Loucy (cell line): ENCODE measurements around the gene ACSS2.

Source experiments
- H2AFZ ChIP-seq: fragments of 200-600 bp; sonication (generic); 2 replicates; pipeline ENCODE4 v1.6.0; 2016; ENCODE audit warnings: antibody characterized with exemption, mild to moderate bottlenecking, low read length, moderate library complexity
- H3F3A ChIP-seq: fragments of 200-600 bp; 2 replicates; pipeline ENCODE4 v1.6.0; 2016; ENCODE audit warnings: antibody characterized with exemption, low read depth, mild to moderate bottlenecking
- H3K27me3 ChIP-seq: fragments of 200-600 bp; sonication (generic); 2 replicates; pipeline ENCODE4 v1.6.1; 2014; ENCODE audit warnings: low read length, mild to moderate bottlenecking; ENCODE audit not compliant: insufficient read depth, poor library complexity, severe bottlenecking
- H3K36me3 ChIP-seq: fragments of 200-600 bp; sonication (generic); 2 replicates; pipeline ENCODE4 v1.6.1; 2016; ENCODE audit warnings: low read length; ENCODE audit not compliant: insufficient read depth
- H3K4me1 ChIP-seq: fragments of 200-600 bp; sonication (generic); 2 replicates; pipeline ENCODE4 v1.5.1; 2014; ENCODE audit warnings: low read length, mild to moderate bottlenecking; ENCODE audit not compliant: insufficient read depth, poor library complexity, severe bottlenecking
- H3K4me2 ChIP-seq: fragments of 200-600 bp; sonication (generic); 2 replicates; pipeline ENCODE4 v1.6.0; 2014; ENCODE audit warnings: antibody characterized with exemption, low read length, low read depth, mild to moderate bottlenecking; ENCODE audit not compliant: poor library complexity, severe bottlenecking
- H3K4me3 ChIP-seq: fragments of 200-600 bp; sonication (generic); 2 replicates; pipeline ENCODE4 v1.5.1; 2014; ENCODE audit warnings: low read length, mild to moderate bottlenecking, mixed read lengths; ENCODE audit not compliant: poor library complexity, severe bottlenecking
- H3K79me2 ChIP-seq: fragments of 200-600 bp; sonication (generic); 2 replicates; pipeline ENCODE4 v1.6.1; 2014; ENCODE audit warnings: low read length; ENCODE audit not compliant: insufficient read depth
- H3K9ac ChIP-seq: fragments of 200-600 bp; sonication (generic); 2 replicates; pipeline ENCODE4 v1.6.0; 2014; ENCODE audit warnings: mild to moderate bottlenecking, low read depth, low read length, moderate library complexity; ENCODE audit not compliant: poor library complexity, severe bottlenecking
- H3K9me2 ChIP-seq: fragments of 200-600 bp; sonication (generic); replicated peaks from 2 replicates; pipeline ENCODE4 v1.6.1; 2016; ENCODE audit warnings: low read depth, low read length, mixed read lengths
- H3K9me3 ChIP-seq: fragments of 200-600 bp; sonication (generic); 2 replicates; pipeline ENCODE4 v1.6.1; 2014; ENCODE audit warnings: mild to moderate bottlenecking, antibody characterized with exemption, low read length, low read depth; ENCODE audit not compliant: insufficient read depth
- H4K20me1 ChIP-seq: fragments of 200-600 bp; sonication (generic); 2 replicates; pipeline ENCODE4 v1.6.0; 2014; ENCODE audit warnings: antibody characterized with exemption, low read length, mild to moderate bottlenecking; ENCODE audit not compliant: insufficient read depth, poor library complexity, severe bottlenecking
- EZH2phosphoT487 ChIP-seq: fragments of 200-600 bp; IDR thresholded peaks from 2 replicates; pipeline ENCODE4 v1.6.1; 2018; ENCODE audit warnings: antibody characterized with exemption, mild to moderate bottlenecking, moderate library complexity, borderline replicate concordance
- TF ChIP-seq, protein P1 (sequence below): fragments of 200-600 bp; sonication (generic); conservative IDR thresholded peaks from 2 replicates; pipeline ENCODE4 v1.5.1; 2014; ENCODE audit warnings: mild to moderate bottlenecking, antibody characterized with exemption, low read length

Gene ACSS2

GRCh38 chr20:34852298-34852697 lies 24.1 kb upstream of the ACSS2 start:
- H3K4me2 ChIP-seq: no peak overlapping the region
- H3K79me2 ChIP-seq: no peaks in the 10 kb centered on the region
- H3K27me3 ChIP-seq: no peaks in the 10 kb centered on the region
- H2AFZ ChIP-seq: no peak overlapping the region
- TF ChIP-seq EZH2phosphoT487: no peak
- TF ChIP-seq, protein P1, sequence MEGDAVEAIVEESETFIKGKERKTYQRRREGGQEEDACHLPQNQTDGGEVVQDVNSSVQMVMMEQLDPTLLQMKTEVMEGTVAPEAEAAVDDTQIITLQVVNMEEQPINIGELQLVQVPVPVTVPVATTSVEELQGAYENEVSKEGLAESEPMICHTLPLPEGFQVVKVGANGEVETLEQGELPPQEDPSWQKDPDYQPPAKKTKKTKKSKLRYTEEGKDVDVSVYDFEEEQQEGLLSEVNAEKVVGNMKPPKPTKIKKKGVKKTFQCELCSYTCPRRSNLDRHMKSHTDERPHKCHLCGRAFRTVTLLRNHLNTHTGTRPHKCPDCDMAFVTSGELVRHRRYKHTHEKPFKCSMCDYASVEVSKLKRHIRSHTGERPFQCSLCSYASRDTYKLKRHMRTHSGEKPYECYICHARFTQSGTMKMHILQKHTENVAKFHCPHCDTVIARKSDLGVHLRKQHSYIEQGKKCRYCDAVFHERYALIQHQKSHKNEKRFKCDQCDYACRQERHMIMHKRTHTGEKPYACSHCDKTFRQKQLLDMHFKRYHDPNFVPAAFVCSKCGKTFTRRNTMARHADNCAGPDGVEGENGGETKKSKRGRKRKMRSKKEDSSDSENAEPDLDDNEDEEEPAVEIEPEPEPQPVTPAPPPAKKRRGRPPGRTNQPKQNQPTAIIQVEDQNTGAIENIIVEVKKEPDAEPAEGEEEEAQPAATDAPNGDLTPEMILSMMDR: no peak
- H3K9me3 ChIP-seq: no peaks in the 10 kb centered on the region
- no peaks in the 10 kb centered on the region for H3K9me2 ChIP-seq
- no peak overlapping the region for H3K4me3 ChIP-seq
- no peaks in the 10 kb centered on the region for H4K20me1 ChIP-seq
- H3K36me3 ChIP-seq: no peaks in the 10 kb centered on the region
- no peaks in the 10 kb centered on the region for H3K4me1 ChIP-seq
- no peak overlapping the region for H3K9ac ChIP-seq
- no peaks in the 10 kb centered on the region for H3F3A ChIP-seq

DNA sequence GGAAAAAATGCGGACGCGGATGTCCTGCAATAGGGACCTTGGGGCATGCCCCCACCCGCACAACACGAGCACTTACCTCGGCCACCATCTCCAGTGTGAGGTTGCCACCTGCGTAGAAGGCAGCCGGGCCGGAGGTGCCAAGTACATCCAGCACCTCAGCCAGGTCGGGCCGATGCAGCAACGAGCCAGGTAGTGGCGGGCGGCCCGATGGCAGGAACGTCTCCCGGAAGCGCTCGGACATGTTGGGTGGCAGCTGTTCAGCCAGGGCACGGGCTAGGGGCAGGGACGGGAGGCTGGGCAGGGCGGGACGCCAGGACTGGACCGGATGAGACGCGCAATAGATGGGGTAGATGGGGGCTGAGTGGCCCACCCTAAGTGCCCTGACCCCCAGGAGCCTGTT lies 17.0 kb upstream of the ACSS2 start:
- TF ChIP-seq, protein P1: no peak
- TF ChIP-seq EZH2phosphoT487: no peak
- Histone ChIP-seq H3F3A (no peaks in the 10 kb centered on the region), H3K27me3 (no peaks in the 10 kb centered on the region), H3K9me2 (no peaks in the 10 kb centered on the region), H4K20me1 (no peaks in the 10 kb centered on the region), H3K79me2 (no peaks in the 10 kb centered on the region), H3K36me3 (no peaks in the 10 kb centered on the region), H2AFZ (no peak overlapping the region), H3K4me2 (no peak overlapping the region), H3K4me1 (no peaks in the 10 kb centered on the region), H3K9me3 (no peaks in the 10 kb centered on the region), H3K9ac (no peak overlapping the region), H3K4me3 (no peak overlapping the region)

- no peak overlapping the region for H3K4me2 ChIP-seq
- H3K9ac ChIP-seq: no peak overlapping the region
- no peaks in the 10 kb centered on the region for H3K9me2 ChIP-seq
- no peaks in the 10 kb centered on the region for H3K79me2 ChIP-seq
- no peaks in the 10 kb centered on the region for H3F3A ChIP-seq
- no peaks in the 10 kb centered on the region for H3K4me1 ChIP-seq
- H3K9me3 ChIP-seq: no peaks in the 10 kb centered on the region
- H2AFZ ChIP-seq: no peak overlapping the region
- no peaks in the 10 kb centered on the region for H3K27me3 ChIP-seq
- H3K4me3 ChIP-seq: no peak overlapping the region
- H4K20me1 ChIP-seq: no peaks in the 10 kb centered on the region
- no peaks in the 10 kb centered on the region for H3K36me3 ChIP-seq
- TF ChIP-seq, protein P1: no peak
- no peak for TF ChIP-seq EZH2phosphoT487
Observed at GRCh38 chr20:34859826-34860545, 16.4 kb upstream of the ACSS2 start.
